Hepatic stellate cell (primary cell): ENCODE results near the gene GATB.

ENCODE experiments used
- DNase-seq: peaks from one replicate; pipeline ENCODE4 v3.0.0; 2011; ENCODE audit warnings: low spot score

Gene GATB

DNA sequence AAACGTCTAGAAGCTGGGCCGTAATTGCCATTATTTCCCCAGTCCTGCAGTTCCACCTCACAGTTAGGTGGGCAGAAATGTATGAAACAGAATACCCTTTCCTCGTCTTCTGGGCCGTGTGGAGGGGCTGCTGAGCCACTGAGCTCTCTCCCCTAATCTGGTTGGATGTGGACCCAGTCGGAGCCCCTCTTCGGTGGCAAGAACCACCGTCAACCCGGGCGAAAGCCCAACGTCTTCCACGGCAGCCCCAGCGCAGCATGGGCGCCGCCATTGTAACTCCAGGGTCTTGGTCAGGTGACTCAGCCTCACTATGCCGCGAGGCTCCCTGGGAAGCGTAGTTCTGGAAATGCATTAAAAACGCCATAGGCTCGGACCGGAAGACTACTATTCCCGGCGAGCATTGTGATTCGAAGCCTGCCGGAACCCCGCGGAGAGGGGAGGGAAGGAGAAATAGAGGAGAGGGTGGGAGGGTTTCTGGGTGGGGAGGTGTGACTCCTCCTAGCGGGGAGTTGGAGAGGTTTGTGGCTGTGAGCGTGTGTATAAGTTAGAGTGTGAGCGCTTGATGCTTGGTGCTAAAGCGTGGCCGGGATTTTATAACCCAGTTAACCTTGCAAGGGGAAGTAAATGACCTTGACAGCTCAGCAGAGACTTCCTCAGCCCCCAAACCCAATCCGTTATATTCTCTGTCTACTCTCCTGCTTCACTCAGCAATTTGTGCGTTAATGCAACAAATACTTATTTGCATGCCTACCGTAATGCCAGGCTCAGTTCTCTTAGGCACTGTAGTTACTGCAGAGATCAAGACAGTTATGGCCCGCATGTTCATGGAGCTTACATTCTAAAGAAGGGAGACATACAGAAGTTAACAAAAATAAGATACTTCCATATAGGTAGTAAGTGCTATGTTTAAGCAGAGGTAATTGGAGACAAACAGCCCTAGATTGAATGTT, at the start of gene GATB:
GATB (minus strand) TSS at position 296 of the 950 bp plus-strand sequence; CDS start at position 271, 25 bp downstream.
- peak; percentile 91 for DNase-seq

GRCh38 chr4:151810476-151810875, 49.7 kb upstream of the GATB start:
- DNase-seq: no peak

DNA sequence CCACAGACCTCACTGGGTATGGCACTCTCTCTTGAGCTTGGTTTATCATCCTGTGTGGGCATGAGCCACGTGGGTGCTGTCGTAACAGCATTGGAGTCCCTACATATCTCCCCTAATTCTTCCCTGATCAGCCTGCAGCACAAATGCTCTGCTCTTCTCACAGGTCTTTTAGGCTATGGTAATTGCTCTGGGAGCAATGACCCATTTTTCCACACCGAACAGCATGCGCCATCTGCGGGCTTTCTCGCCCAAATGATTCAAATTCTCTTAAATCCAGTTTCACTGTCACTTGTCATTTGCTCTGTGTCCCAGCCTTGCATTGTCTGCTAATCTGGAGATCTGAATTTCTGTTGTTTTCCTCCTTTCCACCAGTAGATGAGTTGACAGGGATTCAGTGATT, 48.9 kb upstream of the GATB start:
- DNase-seq: no peak

- no peak for DNase-seq
Observed at GRCh38 chr4:151808542-151808941, 47.7 kb upstream of the GATB start.

- no peak for DNase-seq
Observed at GRCh38 chr4:151808120-151808529, 47.3 kb upstream of the GATB start.

- peak; percentile 6 for DNase-seq
Observed at GRCh38 chr4:151807220-151807619, 46.4 kb upstream of the GATB start.

DNA sequence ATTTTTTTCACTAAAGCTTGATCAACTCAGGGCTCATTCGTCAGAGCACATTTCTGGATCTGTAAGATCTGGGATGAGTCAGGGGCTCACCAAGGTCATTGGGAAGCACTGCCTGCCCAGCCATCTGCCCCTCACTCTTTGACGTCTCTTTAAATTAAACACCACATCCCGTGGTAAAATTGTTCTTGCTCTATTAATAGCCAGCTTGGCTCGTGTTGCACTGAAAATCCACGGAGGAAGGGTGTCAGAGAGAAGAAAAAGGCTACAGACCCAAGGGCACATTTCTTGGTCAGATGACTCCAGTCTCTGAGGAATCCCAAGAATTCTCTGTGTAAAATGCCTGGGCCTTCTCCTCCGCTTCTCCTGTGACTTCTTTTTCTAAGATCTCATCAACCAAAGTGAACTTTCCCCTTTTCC, 45.7 kb upstream of the GATB start:
- peak; percentile 67 for DNase-seq

- no peak for DNase-seq
Observed at GRCh38 chr4:151804821-151805220, 44.0 kb upstream of the GATB start.

DNA sequence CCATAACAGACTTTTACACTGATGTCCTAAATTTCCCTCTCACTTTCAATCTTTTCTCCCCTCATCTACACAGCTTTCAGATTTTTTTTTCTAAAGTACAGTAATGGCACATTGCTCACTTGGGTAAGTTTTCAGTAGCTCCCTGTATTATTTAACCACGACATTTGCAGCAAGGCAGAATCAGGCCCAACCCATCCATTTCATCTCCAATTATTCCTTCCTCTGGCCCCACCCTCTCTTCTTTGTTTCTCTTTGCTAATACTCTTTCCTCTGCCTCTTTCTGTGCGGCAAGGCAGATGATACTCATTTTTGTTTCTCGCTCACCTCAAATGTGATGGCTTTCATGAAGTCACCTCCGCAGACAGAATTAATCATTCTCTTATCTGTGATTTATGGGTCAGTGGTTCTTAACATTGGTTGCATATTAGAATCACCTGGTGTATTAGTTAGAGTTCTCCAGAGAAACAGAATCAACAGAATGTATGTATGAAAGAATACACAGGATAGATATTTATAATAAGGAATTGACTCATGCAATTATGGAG, 43.4 kb upstream of the GATB start:
- no peak for DNase-seq

- DNase-seq: no peak
Observed at GRCh38 chr4:151803246-151803645, 42.4 kb upstream of the GATB start.

- peak; percentile 25 for DNase-seq
Observed at GRCh38 chr4:151801547-151802516, 41.0 kb upstream of the GATB start.

DNA sequence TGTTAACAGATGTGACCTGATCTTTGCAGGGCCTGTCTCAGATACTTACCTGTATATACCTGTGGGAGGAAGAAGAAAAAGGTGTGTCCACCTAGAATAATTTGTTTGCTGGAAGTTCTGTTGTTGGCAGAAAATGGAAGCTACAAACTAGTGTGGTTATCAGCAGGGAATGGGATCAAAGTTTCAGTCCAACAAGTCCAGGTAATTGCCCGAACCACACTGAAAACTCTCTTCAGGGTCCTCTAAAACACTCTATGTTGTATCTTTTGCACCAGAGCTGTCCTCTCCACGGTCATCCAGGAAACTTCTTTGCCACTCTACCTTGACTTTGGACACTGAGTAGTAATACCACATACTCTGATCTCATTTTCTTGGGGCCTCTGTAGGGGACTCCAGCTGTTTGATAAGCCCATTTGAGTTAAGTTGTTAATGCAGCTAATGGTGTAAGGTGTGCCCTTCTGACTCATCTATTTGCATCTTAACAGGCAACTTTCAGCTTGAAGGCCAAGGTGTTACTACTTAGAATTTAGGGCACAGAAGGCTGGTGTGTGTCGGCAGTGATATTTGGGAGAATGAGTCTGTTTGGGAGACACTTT, 38.7 kb upstream of the GATB start:
- DNase-seq: no peak

DNA sequence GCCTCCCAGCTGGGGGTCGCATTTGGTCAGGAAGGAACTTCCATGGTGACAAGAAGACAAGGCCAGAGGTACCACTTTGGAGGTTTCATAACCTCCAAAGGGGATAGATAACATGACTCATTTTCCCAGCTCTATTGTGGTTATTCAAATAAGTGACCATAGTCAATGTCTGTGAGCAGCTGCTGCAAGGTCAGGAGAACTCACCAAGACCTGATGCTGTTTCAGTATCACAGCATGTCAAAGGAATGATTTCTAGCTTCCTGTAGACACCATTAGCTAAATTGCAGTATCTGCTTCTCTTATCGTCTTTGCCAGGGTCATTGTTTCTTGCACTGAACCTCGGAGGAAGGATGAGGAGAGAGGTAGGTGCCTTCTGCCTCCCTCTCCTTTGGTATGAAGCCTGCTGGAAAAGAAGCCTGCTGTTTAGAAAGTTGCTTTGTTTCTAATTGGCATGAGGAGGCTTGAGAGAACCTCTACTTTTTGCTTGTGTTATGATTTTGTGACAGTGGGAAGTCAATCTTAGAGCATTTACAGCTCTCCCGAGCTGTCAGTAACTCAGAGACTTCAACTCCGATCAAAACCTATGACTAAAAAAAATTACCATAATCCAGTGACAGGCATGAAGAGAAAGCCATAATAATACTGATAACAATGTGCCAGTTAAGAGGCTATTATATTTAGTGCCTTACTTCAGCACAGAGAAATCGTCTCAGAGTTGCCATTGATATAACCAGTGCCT, 38.0 kb upstream of the GATB start:
- DNase-seq: no peak

- DNase-seq: no peak
Observed at GRCh38 chr4:151797853-151798252, 37.0 kb upstream of the GATB start.

DNA sequence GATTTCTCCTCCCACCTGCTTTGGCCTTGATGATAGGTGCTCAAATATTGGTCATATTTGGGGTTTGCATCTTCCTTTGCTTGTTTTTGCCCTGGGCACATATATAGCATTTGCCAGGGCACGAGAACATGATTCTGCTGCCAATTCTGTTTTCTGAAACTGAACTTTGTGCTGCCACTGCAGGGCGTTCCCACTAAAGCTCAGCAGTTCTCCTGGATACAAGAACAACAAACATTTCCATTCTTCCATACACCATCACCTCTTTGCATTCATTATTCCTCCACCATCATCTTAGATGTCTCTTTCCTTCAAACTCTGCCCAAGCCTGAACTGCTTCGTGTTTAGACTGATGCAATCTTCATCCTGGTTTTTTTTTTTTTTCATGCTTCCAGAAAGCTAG, 36.3 kb upstream of the GATB start:
- no peak for DNase-seq

DNA sequence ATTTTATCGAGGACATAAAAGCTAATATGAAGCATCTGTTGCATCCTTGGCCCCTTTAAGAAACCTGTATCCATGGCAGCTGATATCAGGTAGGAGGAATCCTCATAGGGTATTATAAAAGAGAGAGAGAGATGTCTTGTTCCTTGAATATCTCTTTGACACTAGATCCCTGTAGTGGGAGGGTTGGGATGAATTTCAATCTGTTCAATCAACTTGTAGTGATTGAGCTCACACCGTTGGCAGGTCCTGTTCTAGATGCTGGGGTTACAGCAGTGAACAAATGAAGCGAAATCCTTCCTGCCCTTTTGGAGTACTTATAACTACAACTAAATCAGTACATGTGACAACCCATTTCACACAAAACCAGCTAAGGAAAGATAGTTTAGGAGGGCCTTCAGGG, 35.3 kb upstream of the GATB start:
- no peak for DNase-seq

DNA sequence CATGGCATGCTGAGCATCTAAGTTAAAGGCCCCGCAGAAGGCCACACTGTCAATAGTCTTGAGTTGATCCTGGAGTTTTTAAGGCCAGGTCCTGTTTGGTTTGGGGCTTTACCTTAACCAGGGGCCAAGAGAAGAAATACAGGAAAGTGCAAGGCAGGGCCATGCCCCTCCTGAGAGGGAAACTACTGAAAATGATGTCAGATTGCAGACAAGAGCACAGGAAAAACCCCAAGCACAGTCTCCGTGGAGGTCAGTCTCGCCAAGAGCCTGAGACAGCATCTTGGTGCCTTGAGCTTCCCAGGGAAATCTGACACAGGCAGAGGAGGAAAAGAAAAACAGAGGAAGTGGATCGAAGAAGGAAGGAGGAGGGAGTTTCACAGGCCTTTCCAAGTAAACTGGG, 32.2 kb upstream of the GATB start:
- DNase-seq: no peak

DNA sequence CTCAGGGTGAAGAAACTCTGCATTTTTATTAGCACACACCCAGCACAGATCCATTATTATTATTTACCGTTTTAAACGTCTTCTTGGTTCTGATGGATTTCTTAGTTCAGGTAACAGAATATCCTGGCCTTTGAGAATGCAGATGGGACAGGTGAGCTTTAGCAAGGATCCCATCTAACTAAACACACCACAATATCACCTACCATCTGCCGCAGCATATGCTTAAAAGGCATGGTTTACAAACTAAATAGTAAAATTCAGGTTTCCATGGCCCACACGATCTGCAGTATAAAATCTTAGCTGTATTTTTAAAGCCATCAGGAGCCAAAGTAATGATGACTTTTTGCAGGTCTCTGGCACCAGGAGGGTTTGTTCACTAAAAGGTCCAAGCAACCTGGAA, 31.7 kb upstream of the GATB start:
- no peak for DNase-seq

DNA sequence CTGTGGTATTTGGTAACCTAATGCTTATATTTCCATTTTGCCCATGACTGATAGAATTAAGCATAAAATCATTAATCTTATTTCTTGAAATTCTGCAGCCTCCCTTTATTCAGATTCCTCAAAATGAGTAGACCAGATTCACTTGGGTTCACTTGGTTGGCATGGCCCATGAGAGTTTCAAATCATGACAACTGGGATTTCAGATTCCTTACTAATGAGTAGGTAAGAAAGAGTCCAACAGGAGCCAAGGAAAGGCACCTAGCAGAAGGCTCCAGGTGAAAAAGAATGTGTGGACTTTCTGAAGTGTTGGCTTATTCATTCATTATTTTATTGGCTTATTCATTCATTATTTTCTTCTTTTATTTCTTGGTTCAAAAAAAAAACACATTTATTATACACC, 27.2 kb upstream of the GATB start:
- DNase-seq: no peak

- DNase-seq: no peak
Observed at GRCh38 chr4:151786158-151786495, 25.3 kb upstream of the GATB start.

- DNase-seq: no peak
Observed at GRCh38 chr4:151785484-151786157, 24.8 kb upstream of the GATB start.
